Astrocyte (in vitro differentiated cells and primary cell): ENCODE results near the gene PPP1R14B.

Experiments
- EZH2 ChIP-seq: IDR thresholded peaks from 2 replicates; pipeline ENCODE4 v1.6.1; 2012; ENCODE audit warnings: mild to moderate bottlenecking, low read length, inconsistent platforms; ENCODE audit not compliant: insufficient read depth
- TF ChIP-seq, protein P1 (sequence below): IDR thresholded peaks from 2 replicates; pipeline ENCODE4 v1.5.1; 2011; ENCODE audit warnings: low read depth, mild to moderate bottlenecking, inconsistent platforms, low read length, moderate library complexity; ENCODE audit not compliant: insufficient read depth

DNA sequence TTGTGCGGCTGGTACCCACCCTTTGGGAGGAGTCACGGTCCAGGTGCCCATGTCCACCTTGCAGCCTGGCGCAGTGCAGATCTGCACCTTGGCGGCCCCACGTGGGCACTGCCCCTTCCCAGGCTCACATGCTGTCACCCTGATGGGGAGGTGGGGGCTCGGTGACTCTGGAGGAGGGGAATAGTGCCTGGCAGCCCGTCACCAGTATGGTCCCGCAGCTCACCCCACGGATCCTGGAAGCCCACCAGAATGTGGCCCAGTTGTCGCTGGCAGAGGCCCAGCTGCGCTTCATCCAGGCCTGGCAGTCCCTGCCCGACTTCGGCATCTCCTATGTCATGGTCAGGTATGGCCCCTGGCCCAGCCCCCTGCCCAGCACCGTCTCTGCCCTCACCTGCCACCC lies 25.9 kb downstream of the PPP1R14B start:
- TF ChIP-seq, protein P1, sequence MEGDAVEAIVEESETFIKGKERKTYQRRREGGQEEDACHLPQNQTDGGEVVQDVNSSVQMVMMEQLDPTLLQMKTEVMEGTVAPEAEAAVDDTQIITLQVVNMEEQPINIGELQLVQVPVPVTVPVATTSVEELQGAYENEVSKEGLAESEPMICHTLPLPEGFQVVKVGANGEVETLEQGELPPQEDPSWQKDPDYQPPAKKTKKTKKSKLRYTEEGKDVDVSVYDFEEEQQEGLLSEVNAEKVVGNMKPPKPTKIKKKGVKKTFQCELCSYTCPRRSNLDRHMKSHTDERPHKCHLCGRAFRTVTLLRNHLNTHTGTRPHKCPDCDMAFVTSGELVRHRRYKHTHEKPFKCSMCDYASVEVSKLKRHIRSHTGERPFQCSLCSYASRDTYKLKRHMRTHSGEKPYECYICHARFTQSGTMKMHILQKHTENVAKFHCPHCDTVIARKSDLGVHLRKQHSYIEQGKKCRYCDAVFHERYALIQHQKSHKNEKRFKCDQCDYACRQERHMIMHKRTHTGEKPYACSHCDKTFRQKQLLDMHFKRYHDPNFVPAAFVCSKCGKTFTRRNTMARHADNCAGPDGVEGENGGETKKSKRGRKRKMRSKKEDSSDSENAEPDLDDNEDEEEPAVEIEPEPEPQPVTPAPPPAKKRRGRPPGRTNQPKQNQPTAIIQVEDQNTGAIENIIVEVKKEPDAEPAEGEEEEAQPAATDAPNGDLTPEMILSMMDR = no peak
- TF ChIP-seq EZH2 = no peak
